Non-pigmented ciliary epithelial cell (primary cell): ENCODE data around the gene NT5M.

Experiments used
- DNase-seq: peaks from one replicate; pipeline ENCODE4 v3.0.0-alpha.2; 2010; ENCODE audit warnings: low read depth

NT5M gene

DNA sequence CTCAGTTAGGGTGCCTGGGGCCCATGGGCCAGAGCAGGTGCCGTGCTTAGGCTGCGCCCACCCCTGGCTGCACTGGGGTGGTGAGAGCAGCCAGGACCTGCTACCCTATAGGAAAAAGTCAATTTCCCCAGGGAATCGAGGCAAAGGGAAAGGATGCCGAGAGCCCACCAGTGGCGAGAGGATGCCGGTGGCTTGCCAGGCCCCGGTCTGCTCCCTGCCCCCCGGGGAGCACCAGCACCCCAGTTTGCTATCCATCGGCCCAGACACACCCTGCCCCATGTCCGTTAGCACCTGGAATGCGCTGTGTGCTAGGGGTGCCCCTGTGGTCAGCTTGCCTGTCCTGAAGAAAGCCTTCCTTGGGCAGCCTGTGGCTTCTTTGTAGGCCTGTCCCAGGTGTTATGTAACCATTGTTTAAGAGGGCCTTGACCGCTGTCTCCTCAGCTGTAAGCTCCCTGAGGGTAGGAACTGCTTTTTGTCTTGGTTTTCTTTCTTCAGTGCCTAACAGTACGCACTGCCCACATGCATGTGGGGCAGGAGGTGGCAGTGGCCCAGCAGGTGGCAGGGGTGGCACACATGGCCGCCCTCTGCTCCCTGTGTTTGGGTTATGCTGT lies 40.8 kb downstream of the NT5M start:
- DNase-seq, result no peak

DNA sequence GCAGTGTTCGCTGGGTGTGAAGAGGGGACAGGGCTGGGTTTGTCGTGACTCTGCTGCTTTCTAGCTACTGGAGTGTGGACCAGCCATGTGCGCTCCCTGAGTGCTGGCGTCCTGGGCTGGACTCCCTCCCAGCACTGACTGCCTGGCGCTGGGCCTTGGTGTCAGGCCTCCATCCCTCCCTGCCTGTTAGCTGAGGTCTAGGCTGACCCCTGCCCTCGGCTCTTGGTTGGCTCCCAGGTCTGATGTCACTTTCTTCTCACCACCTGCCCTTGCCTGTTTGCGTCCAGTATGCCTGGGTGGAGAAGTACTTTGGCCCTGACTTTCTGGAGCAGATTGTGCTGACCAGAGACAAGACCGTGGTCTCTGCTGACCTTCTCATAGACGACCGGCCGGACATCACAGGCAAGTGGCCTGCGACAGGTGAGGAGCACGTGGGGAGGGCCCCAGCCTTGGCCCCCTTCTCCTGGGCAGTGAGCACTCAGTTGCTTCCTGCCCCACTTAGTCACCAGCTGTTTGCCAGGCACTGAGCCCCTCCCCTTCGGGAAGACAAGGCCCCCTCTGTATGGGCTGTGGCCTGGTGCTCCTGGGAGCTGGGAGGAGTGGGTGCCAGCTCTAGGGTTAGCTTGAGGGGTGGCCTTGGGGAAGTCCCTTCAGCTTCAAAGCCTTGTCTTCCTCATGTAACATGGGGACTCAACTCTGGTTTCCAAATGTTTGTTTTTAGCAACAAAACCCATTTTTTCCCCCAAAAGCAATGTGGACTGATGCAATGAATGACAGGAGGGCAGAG lies 41.5 kb downstream of the NT5M start:
- DNase-seq, result no peak

DNA sequence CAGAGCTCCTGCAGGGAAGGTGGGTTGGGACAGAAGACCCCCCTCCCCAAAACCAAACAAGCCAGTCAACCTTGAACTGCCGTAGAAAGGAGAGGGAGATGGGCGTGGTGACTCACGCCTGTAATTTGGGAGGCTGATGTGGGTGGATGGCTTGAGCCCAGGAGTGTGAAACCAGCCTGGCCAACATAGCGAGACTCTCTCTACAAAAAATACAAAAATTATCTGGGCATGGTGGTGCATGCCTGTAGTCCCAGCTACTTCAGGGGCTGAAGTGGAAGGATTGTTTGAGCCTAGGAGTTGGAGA lies 42.1 kb downstream of the NT5M start:
- DNase-seq, result no peak

DNA sequence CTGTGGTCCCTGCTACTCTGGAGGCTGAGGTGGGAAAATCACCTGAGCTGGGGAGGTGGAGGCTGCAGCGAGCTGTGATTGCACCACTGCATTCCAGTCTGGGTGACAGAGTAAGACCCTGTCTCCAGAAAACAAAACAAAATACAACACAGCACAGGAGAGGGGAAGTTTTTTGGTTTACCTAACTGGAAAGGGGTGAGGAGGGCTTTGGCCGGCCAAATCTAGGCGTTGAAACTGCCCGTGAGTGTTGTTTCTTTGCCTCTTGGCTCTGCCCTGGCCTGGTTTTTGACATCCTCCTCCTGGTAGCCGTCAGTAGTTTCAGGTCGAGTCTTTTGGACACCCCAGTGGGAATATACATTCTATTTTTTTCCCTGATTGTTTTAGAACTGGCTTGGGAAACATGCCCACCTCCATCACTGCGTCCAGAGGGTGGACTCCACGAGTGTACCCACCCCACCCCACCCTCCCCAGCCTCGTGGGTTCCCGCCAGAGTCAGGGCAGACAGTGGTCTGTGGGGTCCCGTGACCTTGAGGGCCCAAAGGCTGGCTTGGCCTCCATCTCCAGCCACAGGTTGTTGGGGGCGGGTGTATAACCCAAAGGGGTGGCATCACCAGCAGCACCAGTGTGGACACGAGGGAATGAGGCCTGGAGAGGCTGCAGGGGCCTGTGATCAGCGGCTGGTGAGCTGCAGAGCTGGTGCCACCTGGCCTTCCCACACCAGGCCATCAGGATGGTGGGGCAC lies 42.7 kb downstream of the NT5M start:
- DNase-seq, result no peak

DNA sequence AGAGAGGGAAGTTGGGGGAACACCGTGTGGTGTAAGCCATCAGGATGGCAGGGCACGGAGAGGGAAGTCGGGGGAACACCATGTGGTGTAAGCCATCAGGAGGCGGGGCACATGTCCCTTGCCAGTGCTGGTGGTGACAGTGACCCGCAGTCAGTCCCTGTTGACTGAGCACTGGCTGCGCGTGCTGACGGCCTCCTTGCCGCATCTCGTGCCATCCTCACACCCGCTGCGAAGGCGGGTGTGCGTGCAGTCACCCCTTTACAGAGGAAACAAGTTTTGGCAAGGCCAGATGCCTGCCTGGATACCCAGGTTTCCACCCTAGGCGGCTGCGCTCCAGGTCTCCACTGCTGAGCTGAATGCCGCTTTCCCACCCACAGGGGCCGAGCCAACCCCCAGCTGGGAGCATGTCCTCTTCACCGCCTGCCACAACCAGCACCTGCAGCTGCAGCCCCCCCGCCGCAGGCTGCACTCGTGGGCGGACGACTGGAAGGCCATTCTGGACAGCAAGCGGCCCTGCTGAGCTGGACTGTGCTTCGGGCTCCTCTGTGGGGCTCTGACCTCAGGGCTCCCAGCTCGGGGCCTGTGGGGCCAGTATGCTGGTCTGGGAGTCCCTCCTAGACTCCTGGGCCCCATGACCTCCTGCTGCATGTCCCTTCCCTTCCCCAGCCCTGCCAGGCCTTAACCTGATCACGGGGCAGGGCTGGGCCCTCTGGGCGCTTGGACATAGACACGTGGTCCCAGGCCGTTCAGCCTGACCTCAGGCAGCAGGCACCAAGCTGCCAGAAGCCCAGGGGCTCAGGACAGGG lies 43.5 kb downstream of the NT5M start:
- DNase-seq, result no peak

DNA sequence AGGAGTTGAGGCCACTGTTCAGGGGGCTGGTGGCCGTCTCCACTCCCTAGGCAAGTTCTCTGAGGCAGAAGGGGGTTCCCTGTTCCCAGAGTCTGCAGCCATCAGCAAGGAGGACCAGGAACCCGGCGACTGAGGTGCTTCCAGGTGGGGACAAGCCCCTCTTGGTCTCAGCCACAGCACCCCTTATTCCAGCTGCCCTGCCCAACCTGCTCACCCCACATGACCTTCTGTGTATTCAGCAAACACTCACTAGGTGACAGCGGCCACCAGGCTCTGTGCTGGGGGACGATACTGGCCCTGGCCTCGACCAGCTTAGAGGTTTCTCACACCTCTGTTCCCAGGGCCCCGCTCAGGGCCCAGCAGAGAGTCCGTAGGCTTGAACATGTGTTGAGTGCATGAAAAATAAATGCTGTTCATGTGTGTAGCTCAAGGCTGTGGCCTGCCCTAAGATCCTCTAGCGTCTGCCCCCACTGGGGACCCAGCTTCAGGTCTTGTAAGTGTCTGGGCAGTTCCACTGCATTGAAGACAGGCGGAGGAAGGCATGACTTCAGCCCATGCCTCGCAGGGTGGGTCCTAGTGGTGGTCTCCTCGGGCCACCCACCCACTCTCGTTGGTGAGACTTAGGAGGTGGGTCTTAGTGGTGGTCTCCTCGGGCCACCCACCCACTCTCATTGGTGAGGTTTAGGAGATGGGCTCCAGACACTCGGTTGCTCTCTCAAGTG lies 44.2 kb downstream of the NT5M start:
- no peak for DNase-seq

DNA sequence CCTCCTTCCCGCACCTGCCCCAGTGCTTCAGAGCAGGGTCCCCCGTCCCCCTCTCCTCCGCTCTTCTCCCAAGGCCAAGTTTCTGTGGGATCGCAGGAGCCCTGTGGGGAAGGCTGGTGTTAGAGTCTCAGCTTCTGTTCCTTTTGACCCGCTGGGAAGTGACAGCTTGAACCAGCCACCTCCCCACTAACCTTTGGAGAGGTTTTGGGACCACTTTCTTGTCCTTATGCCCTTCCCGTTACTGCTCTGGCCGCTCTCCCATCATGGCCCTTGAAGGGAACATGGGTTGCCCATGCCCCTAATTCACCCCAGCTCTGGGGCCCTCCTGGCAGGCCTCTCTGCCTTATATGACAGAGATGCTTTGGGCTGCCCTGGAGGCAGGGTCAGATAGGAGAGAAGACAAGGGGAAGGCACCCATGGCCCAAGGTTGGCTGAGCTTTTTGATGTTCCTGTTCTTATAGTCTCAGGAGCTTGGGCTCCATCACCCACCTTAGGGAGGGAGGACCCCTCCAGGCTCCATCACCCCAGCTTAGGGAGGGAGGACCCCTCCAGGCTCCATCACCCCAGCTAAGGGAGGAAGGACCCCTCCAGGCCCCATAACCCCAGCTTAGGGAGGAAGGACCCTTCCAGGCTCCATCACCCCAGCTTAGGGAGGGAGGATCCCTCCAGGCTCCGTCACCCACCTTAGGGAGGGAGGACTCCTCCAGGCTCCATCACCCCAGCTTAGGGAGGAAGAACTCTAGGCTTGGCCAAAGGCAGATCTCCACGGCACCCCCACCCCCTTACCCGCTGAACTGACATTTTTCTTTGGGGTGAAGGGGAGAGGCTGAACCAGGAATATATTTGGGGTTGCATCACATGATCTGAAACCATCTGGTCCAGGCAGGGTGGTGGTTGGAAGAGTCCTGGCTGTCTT lies 45.0 kb downstream of the NT5M start:
- DNase-seq, result no peak

DNA sequence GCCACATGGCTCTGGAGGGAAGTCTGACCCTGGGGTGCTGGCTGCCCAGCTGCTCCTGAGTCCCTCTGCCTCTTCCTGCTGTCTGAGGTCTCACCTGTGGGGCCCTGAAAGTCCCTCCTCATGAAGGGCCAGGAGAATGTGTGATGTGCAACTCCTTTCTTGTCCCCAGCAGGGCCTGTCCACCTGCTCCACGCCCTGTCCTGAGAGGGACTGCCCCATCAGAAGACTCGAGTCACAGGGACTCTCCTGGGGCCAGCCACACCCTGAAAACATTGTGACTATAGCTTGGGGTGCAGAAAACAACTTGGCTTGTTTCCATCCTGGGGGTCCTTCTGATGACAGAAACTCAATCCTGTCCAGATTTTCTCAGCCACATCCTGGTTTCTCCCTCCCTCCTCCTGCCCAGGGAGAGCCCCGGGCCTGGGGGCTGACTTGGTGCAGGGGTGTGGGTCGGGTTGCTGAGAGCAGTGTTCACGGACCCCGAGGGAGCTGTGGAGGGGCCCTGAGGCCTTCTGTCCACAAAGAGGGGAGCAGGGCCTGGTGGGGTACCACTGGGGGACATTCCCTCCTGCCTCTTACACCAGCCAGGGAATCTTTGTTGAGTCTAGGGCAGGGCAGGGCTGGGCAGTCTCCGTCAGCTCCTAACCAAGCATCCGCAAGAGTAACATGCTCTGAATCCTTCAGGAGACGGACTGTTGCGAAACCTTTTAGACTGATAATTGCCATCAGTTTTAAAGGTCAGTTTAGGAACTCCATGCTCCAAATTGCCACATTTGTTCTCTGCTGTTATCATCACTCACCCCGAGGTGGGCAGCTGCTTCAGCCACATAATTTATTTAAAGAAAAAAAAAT lies 45.9 kb downstream of the NT5M start:
- no peak for DNase-seq

DNA sequence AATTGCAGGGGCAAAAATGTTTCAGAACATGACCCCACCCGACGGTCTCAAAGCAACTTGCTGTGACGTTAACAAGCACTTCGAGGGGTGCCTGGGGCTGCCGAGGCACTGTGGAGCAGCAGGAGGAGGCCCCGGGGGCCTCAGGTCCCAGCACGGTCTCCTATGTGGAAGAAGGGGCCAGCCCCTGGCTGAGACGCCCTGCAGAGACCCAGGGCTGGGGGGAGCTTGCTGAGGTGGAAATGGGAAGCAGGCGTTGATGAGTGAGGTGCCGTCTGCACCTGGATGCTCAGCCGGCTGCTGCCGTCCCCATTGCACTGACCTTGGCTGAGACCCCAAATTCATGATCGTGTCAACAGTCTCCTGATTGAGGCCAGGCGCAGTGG lies 46.5 kb downstream of the NT5M start:
- no peak for DNase-seq

DNA sequence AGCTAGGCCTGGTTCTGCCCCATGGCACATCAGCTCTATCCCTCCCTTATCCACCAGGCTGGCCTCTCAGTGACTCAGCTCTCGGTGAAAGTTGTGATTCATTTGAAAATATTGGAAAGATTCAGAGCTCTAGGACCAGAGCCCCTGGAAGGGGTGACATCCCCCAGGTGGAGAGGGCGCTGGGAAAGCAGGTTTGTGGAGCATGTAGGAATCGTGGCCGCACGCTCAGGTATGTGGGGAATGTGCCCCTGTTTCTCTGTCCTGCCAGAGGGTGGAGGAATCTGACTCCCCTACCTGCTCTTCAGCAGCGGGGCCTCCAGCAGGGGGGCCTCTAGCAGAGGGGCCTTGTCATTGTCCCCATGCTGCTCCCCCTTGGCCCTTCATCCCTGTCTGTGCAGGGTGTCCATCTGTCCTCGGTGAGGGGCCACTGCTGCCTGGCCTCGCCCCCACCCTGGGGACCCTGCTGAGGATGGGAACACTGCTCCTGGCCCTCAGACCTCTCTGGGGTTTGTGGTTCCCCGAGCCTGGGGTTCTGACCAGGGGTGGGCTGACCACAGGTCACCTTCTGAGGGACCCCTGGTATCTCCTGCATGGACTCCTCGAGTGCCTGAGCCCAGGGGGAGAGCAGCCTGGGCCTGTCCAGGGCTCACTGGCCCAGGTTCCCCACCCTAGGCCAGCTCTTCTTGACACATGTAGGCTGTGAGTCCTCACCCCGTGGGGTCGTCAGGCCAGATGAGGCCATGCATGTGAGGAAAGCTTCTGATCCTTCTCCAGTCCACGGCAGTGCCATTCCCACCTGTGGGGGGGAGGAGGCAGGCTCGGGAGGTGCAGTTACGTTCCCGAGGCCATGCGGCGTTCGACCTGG lies 47.5 kb downstream of the NT5M start:
- peak; percentile 8 for DNase-seq

DNA sequence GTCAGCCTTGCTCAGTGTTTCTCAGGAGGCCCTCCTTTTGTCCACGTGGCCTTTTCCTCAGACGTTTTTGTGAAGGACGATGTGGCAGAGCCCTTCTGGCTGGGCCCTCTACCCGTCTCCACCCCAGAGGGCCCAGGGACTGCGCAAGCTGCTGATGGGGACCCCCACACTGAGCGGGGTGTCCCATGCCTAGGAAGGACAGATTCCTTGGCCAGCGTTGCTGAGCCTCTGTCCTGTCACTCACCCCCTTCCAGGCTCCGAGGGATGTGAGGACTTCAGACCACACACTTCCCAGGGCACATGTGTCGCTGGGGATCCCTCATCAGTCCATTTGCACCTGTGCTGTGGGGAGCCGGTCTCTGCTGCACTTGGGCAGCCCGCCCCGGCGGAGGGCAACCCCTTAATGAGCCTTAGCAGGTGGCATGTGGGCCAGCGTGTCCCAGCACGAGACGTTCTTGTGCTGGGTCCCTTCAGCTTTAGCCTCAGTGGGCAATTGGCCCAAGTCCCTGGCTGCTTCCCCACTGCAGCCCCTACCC lies 48.3 kb downstream of the NT5M start:
- no peak for DNase-seq

DNA sequence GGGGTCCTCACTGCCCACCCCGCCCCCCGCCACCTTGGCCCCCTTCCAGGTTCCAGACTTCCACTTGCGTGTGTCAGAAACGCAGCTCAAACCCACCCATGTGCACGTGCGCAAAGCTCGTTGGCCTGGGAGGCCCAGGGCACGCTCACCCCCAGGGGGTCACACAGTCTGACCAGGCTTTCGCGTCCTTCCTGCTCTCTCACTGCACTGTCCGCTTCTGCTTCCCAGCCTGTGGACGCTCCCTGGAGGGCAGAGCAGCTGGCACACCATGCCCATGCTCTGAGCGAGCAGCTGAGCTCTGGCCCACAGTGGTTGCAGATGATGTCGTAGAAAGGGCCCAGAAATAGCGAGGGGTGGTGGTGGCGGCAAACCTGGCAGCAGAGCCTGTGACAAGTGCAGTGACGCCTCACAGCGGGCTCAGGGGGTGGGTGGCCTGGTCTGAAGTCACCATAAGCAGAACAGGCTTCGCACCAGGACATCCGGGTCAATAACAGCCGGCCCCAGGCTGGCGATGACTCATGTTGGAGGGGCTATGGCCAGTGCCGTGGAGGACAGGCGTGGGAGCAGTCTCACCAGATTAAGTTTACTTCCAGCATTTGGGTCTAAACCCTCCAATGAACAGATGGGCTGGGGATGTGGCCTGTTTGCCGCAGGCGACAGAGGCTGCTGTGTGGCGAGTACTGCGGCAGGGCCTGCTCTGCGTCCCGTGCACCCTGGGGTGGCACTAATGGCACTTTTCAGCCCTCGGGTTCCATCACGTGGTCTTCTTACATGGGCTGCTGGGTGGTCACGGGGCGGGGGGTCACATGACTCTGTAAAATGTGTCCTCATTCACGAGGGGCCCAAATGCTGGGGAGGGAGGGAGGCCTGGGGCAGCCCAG lies 49.0 kb downstream of the NT5M start:
- peak; percentile 10 for DNase-seq

DNA sequence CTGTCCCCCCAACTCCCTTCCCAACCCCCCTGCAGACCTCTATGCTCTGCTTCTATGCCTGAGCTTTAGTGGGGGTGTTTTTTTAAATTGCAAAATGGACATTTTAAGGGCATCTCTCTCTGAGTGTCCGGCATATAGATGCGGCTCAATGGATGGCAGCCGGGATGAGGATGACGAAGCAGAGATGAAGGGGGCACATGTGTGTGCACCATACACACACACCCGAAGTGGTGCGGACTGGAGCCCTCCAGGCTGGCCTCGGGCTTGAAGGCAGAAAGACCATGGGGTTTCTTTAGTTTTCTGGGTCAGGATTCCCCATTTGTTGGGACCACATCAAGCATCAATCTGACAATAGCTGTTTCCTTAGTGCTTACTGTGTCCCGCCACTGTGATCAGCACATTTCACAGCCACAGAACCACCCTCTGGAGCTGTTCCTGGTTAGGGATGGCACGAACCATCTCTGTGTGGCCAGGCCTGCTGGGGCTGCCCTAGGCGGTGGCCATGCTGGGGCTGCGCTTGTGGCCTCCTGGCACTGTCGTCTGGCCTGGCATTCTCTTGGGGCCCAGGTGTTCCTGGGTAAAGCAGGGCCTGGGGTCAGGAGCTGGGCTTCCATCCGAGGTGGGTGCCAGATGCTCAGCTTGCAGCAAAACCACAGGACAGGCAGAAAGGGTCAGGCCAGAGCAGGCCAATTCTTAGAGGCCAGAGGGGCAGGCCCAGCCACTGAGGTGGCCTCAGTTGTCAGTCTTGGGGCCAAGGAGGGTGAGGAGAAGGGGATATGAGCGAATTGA lies 49.9 kb downstream of the NT5M start:
- no peak for DNase-seq

DNA sequence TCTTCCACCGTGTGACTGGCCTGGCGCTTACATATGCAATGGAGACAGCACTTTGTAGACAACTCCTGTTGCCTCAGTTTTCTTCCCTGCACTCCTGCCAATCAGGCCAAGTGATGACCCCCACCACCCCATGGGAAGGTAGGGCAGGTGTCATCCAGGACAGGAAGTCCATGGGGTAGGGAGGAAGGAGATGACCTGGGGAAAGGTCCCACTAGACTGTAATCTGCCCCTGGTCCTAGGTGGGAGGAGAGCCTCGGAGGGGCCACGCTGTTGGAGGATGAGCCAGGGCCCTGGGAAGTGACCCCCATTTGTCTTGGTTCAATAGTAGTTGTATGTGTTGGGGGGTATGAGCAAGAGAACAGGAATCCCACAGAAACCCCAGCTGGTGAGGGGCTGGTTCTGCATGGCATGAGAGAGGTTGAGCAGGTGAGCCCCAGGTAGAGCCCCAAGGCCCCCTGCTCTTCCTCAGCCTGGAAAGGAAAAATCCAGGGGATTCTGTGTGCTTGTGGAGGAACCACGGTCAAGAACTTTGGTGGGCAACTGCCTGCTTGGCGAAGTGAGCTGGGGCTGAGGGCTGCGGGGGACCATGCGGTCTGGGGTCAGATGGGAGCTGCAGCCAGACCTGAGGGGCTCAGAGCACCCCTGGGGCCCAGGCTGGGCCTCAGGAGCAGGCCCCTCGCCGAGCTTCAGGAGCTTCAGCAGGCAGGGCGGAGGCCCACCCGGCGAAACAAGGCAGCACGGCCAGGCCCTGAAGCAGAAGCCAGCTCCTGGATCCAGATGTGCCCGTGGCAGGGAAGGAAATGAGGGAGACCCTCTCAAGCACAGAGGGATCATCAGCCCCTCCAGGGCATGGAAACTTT lies 50.7 kb downstream of the NT5M start:
- DNase-seq, result no peak

DNA sequence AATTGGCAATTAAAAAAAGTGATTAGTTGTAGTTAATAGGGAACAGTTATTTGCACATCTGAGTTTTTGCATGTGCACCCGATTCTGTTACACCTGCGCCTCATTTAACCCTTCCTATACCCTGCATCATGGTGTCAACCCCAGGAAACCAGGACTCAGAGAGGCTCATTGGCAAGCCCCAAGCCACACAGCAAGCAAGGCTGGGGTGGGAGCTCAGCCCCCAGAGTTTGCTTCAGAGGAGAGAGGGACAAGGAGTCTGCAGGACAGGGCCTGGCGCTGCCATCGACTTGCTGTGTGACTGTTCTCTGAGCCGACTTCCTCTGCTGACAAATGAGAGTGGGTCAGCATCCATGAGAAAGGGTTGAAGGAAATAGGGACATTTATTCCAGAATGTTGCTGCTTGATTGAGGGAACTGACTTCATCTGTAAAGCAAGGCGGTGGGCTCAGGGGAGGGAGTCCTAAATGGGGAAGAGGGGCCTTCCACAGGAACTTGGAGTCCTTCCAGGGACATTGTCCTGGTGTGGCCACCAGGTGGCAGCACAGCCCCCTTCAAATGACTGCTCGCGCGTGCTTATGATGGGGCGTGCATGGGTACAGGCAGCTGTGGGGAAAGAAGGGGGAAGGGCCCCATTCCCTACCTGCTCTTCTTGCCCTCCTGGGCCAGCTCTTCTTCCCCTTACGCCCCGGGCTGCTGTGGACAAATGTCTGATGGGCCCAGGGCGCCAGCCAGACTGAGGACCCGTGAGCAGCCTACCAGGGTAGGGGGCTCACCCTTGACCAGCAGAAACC lies 51.6 kb downstream of the NT5M start:
- no peak for DNase-seq
